Neural progenitor cell (in vitro differentiated cells): ENCODE results near the gene TXNDC11. TPM values are rescaled to one million over a fixed set of nuclear protein-coding genes. Genes with fewer than 3 reads are reported as not detected.

Experiments used
- DNase-seq: peaks from one replicate; pipeline ENCODE4 v3.0.0-alpha.2; 2016; ENCODE audit warnings: low spot score
- H2AFZ ChIP-seq: fragments of 200-600 bp; sonication (generic); replicated peaks from 2 replicates; pipeline ENCODE4 v1.6.1; 2016; ENCODE audit warnings: antibody characterized with exemption
- H3F3A ChIP-seq: fragments of 200-600 bp; sonication (generic); 2 replicates; pipeline ENCODE4 v1.6.1; 2016; ENCODE audit warnings: antibody characterized with exemption, low read depth
- H3K27ac ChIP-seq: fragments of 200-600 bp; sonication (generic); 2 replicates; pipeline ENCODE4 v1.5.1; 2016; ENCODE audit warnings: mild to moderate bottlenecking
- H3K27me3 ChIP-seq: fragments of 200-600 bp; sonication (generic); 2 replicates; pipeline ENCODE4 v1.6.1; 2016; ENCODE audit warnings: mild to moderate bottlenecking, moderate library complexity
- H3K36me3 ChIP-seq: fragments of 200-600 bp; sonication (generic); 2 replicates; pipeline ENCODE4 v1.5.1; 2016
- H3K4me1 ChIP-seq: fragments of 200-600 bp; sonication (generic); 2 replicates; pipeline ENCODE4 v1.6.1; 2016; ENCODE audit warnings: mixed run types
- H3K4me2 ChIP-seq: fragments of 200-600 bp; sonication (generic); 2 replicates; pipeline ENCODE4 v1.6.1; 2016
- H3K4me3 ChIP-seq: fragments of 200-600 bp; sonication (generic); 2 replicates; pipeline ENCODE4 v1.5.1; 2016
- H3K79me2 ChIP-seq: fragments of 200-600 bp; sonication (generic); 2 replicates; pipeline ENCODE4 v1.6.1; 2016; ENCODE audit warnings: low read depth
- H3K9ac ChIP-seq: fragments of 200-600 bp; sonication (generic); 2 replicates; pipeline ENCODE4 v1.6.1; 2016
- H3K9me3 ChIP-seq: fragments of 200-600 bp; sonication (generic); 2 replicates; pipeline ENCODE4 v1.5.1; 2016; ENCODE audit warnings: low read depth
- H4K20me1 ChIP-seq: fragments of 200-600 bp; sonication (generic); 2 replicates; pipeline ENCODE4 v1.6.1; 2016; ENCODE audit warnings: low read depth
- H3K27ac Mint-ChIP-seq: 3 replicates; pipeline ENCODE4 v1.8.0; 2021; ENCODE audit warnings: mixed read lengths
- H3K27me3 Mint-ChIP-seq: 2 replicates; pipeline ENCODE4 v1.8.0; 2022; ENCODE audit warnings: low read depth, mild to moderate bottlenecking, inconsistent platforms, moderate library complexity, mixed read lengths; ENCODE audit not compliant: insufficient read depth
- H3K36me3 Mint-ChIP-seq: 3 replicates; pipeline ENCODE4 v1.8.0; 2021; ENCODE audit warnings: mixed read lengths
- H3K4me1 Mint-ChIP-seq: 3 replicates; pipeline ENCODE4 v1.8.0; 2021; ENCODE audit warnings: mixed read lengths
- H3K4me3 Mint-ChIP-seq: 3 replicates; pipeline ENCODE4 v1.8.0; 2021; ENCODE audit warnings: mild to moderate bottlenecking, moderate library complexity, mixed read lengths
- H3K9me3 Mint-ChIP-seq: 3 replicates; pipeline ENCODE4 v1.8.0; 2020; ENCODE audit warnings: mixed read lengths
- CTCF ChIP-seq: fragments of 200-600 bp; sonication (generic); IDR thresholded peaks from 2 replicates; pipeline ENCODE4 v1.5.1; 2017; ENCODE audit warnings: antibody characterized with exemption, mild to moderate bottlenecking
- EZH2 ChIP-seq: fragments of 200-600 bp; sonication (generic); IDR thresholded peaks from 2 replicates; pipeline ENCODE4 v1.6.1; 2017; ENCODE audit warnings: antibody characterized with exemption, mild to moderate bottlenecking, moderate library complexity
- EZH2phosphoT487 ChIP-seq: fragments of 200-600 bp; sonication (generic); IDR thresholded peaks from 2 replicates; pipeline ENCODE4 v1.6.1; 2017; ENCODE audit warnings: antibody characterized with exemption
- total RNA-seq: library from RNA; depleted of rRNA; stranded (reverse); fragments of >200 nt; gene quantifications from 2 replicates; pipeline ENCODE4 v1.2.3, GENCODE V29; 2015; ENCODE audit warnings: low replicate concordance

The TXNDC11 gene
- total RNA-seq, 1 donor from 2014 or later: 7.4 TPM

DNA sequence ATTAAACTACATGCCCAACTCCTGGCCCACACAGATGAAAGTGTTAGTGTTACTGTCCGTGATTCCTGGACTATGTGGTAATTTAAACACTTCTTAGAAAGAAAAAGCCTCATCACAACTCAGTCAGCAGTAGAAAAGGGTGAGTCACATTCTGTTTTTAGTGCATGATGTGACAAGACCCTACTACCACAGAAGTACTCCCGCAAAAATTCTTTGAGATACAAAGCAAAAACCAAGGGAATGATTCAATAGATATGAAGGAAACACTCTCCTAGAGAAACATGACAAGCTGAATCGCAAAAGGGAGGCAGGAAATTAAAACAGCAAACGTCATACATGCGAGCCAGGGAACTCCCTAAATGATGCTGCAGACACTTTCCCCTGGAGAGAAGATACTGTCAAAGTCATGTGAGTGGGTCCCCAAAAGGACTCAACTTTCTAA lies 60.0 kb downstream of the TXNDC11 start:
- Histone ChIP-seq H3F3A (peaks cover 7% of the 10 kb centered on the region), H4K20me1 (peaks cover 24% of the 10 kb centered on the region), H3K4me2 (no peak overlapping the region), H2AFZ (no peak overlapping the region), H3K27ac (no peak overlapping the region), H3K4me1 (no peaks in the 10 kb centered on the region), H3K4me3 (no peak overlapping the region), H3K9me3 (no peaks in the 10 kb centered on the region), H3K27me3 (no peaks in the 10 kb centered on the region), H3K79me2 (no peaks in the 10 kb centered on the region), H3K9ac (no peak overlapping the region), H3K36me3 (no peaks in the 10 kb centered on the region)
- peaks cover 7% of the 10 kb centered on the region for H3K27me3 Mint-ChIP-seq
- H3K36me3 Mint-ChIP-seq: peaks cover 23% of the 10 kb centered on the region
- H3K9me3 Mint-ChIP-seq: no peaks in the 10 kb centered on the region
- no peak overlapping the region for H3K27ac Mint-ChIP-seq
- no peak for DNase-seq
- H3K4me3 Mint-ChIP-seq: no peak overlapping the region
- H3K4me1 Mint-ChIP-seq: no peaks in the 10 kb centered on the region
- TF ChIP-seq EZH2 (no peak), CTCF (no peak), EZH2phosphoT487 (no peak)

DNA sequence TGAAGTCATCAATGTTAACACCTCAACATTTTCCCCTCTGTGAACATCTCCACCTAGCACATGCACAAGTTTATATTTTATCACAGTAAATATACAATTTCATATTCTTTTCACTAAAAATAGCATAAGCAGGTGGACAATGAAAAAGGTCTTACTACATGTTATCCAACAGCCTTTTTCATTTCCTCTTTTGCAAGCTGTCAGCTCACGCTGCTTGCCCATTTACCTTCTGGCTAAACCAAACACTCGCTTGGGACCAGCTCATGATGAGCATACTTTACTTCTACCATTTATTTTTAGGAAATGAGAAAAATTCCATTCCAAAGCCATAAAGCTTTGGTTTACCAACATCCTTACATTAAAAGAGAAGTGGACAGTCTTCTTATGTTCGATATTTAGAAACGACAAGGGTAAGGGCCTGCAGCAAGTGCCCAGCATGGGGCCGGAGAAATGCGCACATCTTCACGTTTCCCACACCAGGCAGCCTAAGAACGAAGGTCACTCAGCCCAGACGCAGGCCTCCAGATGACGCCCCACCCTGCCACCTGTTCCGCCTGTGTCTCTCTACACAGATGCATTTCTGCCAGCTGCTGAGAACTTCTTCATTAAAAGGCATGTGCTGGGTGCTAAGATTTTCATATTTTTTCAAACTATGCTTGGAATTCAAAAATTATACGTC lies 60.5 kb downstream of the TXNDC11 start:
- Mint-ChIP-seq H3K27ac (no peak overlapping the region), H3K4me3 (no peak overlapping the region), H3K9me3 (no peaks in the 10 kb centered on the region), H3K4me1 (no peaks in the 10 kb centered on the region), H3K27me3 (peaks cover 7% of the 10 kb centered on the region), H3K36me3 (peaks cover 24% of the 10 kb centered on the region)
- Histone ChIP-seq H4K20me1 (peaks cover 29% of the 10 kb centered on the region), H3K4me3 (no peak overlapping the region), H3F3A (peaks cover 7% of the 10 kb centered on the region), H3K27ac (no peak overlapping the region), H3K4me1 (no peaks in the 10 kb centered on the region), H3K9ac (no peak overlapping the region), H2AFZ (no peak overlapping the region), H3K36me3 (no peaks in the 10 kb centered on the region), H3K4me2 (no peak overlapping the region), H3K9me3 (no peaks in the 10 kb centered on the region), H3K27me3 (no peaks in the 10 kb centered on the region), H3K79me2 (no peaks in the 10 kb centered on the region)
- TF ChIP-seq EZH2: no peak
- no peak for TF ChIP-seq CTCF
- no peak for TF ChIP-seq EZH2phosphoT487
- no peak for DNase-seq

DNA sequence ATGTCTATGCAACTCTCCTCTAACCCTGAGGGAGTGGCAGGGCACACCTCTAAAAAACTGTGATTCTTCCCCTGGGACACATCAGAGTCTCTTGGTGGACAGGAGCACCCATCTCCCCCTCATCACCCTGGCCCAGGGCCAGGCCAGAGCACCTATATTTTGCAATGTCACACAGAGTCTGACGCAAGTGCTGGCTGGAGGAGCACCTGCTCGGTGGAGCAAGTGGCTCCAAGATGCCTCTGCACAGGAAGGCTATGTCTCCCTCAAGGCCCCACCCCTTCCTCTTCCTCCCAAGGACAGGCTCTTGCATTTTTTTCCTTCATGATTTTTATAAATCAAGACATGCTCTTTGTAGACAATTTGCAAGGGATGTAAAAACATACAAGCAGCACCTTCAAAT lies 61.1 kb downstream of the TXNDC11 start:
- no peaks in the 10 kb centered on the region for H3K9me3 Mint-ChIP-seq
- no peak for TF ChIP-seq CTCF
- no peak for TF ChIP-seq EZH2phosphoT487
- TF ChIP-seq EZH2: no peak
- H3K36me3 Mint-ChIP-seq: peaks cover 23% of the 10 kb centered on the region
- no peak overlapping the region for H3K4me2 ChIP-seq
- H3K36me3 ChIP-seq: no peaks in the 10 kb centered on the region
- H3K27ac Mint-ChIP-seq: no peak overlapping the region
- H3K27ac ChIP-seq: no peak overlapping the region
- no peak for DNase-seq
- H3K4me1 Mint-ChIP-seq: no peaks in the 10 kb centered on the region
- H3K4me3 Mint-ChIP-seq: no peak overlapping the region
- H3F3A ChIP-seq: peaks cover 7% of the 10 kb centered on the region
- no peak overlapping the region for H2AFZ ChIP-seq
- no peaks in the 10 kb centered on the region for H3K27me3 ChIP-seq
- peaks cover 35% of the 10 kb centered on the region for H4K20me1 ChIP-seq
- no peaks in the 10 kb centered on the region for H3K4me1 ChIP-seq
- no peaks in the 10 kb centered on the region for H3K79me2 ChIP-seq
- no peaks in the 10 kb centered on the region for H3K9me3 ChIP-seq
- H3K27me3 Mint-ChIP-seq: peaks cover 7% of the 10 kb centered on the region
- H3K4me3 ChIP-seq: no peak overlapping the region
- no peak overlapping the region for H3K9ac ChIP-seq
